Kidney epithelial cell (primary cell): ENCODE results near the gene PALLD. TPM values are rescaled to one million over a fixed set of nuclear protein-coding genes. Genes with fewer than 3 reads are reported as not detected.

Experiments
- DNase-seq: peaks from one replicate; pipeline ENCODE4 v3.0.0-alpha.2; 2010; ENCODE audit warnings: low read depth
- H3K27me3 ChIP-seq: 2 replicates; pipeline ENCODE4 v1.6.0; 2011; ENCODE audit warnings: low read length; ENCODE audit not compliant: control insufficient read depth, insufficient read depth
- H3K36me3 ChIP-seq: 2 replicates; pipeline ENCODE4 v1.5.1; 2011; ENCODE audit warnings: low read length; ENCODE audit not compliant: control insufficient read depth, insufficient read depth
- H3K4me3 ChIP-seq: 2 replicates; pipeline ENCODE4 v1.5.1; 2011; ENCODE audit warnings: low read depth, mild to moderate bottlenecking, control low read depth, low read length
- total RNA-seq: library from RNA; depleted of rRNA; stranded (reverse); fragments of >200 nt; gene quantifications from 2 replicates; pipeline ENCODE4 v1.2.3, GENCODE V29; 2015
- TF ChIP-seq, protein P1 (sequence below): IDR thresholded peaks from 2 replicates; pipeline ENCODE4 v1.5.1; 2011; ENCODE audit warnings: mild to moderate bottlenecking, moderate library complexity, low read length, control low read depth, inconsistent platforms; ENCODE audit not compliant: insufficient read depth, poor library complexity, severe bottlenecking

PALLD gene
- total RNA-seq, 1 donor from 2014 or later, result 77.4 TPM

DNA sequence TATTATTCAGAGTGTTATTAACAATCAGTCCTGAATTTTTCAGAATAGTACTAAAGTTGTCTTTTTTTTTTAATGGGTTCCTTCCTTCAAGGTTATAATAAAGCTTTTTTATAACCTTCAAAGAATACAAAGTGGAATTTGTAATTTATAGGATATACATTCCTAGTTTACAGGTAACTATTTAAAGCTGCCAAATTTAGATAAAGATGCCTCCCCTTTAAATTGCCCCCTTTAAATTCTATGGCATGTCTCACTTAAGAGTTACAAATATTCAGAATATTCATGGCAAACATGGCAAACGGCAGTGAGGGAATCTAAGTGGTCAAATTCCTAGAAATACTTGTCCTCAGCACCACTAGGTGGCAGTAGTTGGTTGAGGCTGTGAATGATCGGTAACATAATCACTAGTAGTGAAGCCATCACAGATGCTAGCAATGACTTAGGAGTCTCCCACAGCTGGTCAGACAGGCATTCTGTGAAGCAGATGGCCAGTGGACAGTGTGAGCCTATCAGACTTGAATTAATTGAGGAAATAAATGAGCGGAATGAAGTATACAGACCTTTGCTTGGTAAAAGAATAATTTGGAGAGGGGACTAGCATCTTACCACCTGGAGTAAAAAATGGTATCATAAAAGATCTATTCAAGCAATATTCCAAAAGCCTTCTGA, 426.8 kb downstream of the PALLD start:
- TF ChIP-seq, protein P1, sequence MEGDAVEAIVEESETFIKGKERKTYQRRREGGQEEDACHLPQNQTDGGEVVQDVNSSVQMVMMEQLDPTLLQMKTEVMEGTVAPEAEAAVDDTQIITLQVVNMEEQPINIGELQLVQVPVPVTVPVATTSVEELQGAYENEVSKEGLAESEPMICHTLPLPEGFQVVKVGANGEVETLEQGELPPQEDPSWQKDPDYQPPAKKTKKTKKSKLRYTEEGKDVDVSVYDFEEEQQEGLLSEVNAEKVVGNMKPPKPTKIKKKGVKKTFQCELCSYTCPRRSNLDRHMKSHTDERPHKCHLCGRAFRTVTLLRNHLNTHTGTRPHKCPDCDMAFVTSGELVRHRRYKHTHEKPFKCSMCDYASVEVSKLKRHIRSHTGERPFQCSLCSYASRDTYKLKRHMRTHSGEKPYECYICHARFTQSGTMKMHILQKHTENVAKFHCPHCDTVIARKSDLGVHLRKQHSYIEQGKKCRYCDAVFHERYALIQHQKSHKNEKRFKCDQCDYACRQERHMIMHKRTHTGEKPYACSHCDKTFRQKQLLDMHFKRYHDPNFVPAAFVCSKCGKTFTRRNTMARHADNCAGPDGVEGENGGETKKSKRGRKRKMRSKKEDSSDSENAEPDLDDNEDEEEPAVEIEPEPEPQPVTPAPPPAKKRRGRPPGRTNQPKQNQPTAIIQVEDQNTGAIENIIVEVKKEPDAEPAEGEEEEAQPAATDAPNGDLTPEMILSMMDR, result peak; percentile 70
- Histone ChIP-seq H3K27me3 (no peaks in the 10 kb centered on the region), H3K4me3 (no peak overlapping the region), H3K36me3 (peaks cover 2% of the 10 kb centered on the region)
- peak; percentile 41 for DNase-seq

DNA sequence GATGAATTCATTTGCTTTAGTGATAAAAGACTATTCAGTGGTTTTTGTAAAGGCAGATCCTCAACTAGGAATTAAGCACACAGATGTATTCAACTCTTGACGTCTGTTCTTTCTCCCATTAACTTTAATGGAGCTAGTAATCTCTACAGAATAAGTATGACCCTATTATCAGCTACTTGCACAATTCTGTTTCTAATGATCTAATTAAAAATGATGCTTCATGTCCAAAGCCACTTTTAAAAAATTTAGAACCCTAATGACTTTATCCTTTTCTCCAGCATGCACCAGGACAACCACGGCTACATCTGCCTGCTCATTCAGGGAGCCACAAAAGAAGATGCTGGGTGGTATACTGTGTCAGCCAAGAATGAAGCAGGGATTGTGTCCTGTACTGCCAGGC, 427.8 kb downstream of the PALLD start:
- peaks cover 2% of the 10 kb centered on the region for H3K36me3 ChIP-seq
- TF ChIP-seq, protein P1, result no peak
- H3K27me3 ChIP-seq, result no peaks in the 10 kb centered on the region
- DNase-seq, result no peak
- no peak overlapping the region for H3K4me3 ChIP-seq

DNA sequence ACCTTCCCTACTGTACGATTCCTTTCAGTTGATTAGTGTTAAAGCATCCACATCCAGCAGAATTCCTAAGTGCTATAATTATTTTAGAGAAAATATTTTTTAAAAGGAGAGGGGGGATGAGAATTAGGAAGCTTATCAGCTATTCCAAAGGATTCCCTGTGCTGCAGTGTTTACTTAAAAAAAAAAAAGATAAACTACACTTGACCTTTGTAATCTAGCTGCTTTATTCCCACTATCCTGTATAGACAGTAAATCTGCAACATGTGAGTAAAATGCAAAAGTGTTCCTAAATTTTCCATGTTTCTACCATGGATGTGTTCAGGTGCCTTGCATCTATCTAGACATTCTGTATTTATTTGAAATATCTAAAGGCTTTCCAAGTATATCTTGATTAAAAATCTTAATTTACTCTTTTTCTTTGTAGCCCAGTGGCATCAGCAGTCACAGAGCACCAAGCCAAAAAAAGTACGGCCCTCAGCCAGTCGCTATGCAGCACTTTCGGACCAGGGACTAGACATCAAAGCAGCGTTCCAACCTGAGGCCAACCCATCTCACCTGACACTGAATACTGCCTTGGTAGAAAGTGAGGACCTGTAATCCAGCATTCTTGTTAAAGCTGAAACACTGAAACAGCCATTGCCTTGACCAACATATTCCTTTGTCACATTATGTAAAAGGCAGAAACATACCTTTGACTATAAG, 429.1 kb downstream of the PALLD start:
- no peak for DNase-seq
- H3K36me3 ChIP-seq, result peaks cover 2% of the 10 kb centered on the region
- TF ChIP-seq, protein P1, result no peak
- no peaks in the 10 kb centered on the region for H3K27me3 ChIP-seq
- no peak overlapping the region for H3K4me3 ChIP-seq

DNA sequence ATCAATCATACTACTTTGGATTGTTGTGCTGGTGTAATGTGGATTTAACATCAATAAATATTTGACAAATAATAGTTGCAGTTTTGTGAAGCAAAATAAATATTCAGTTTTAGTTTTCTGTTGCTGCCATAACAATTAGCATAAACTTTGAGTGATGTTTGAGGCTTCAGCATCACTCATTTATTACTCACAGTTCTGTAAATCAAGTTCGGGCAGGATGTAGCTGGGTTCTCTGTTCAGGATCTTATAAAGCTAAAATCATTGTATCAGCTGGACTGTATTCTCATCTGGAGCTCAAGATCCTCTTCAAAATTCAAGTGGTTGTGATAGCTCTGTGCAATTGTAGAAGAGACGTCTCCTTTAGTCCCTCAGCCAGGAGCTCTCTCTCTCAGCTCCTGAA, 431.5 kb downstream of the PALLD start:
- TF ChIP-seq, protein P1, result no peak
- DNase-seq, result no peak
- Histone ChIP-seq H3K36me3 (peaks cover 2% of the 10 kb centered on the region), H3K4me3 (no peak overlapping the region), H3K27me3 (no peaks in the 10 kb centered on the region)

DNA sequence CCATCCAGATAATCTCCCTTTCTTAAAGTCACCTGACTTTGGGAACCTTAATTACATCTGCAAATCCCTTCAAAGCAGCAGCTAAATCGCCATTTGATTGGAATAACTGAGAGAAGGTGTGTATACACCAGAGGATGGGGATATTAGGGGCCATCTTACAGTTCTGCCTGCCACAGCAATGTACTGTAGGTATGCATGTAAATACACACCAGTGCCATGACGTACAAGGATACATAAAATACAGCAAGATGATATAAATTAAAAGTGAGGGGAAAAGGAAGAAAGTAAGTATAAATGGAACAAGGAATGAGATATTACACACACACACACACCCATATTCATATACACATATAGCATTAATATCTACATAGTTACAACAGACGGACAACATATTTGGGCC, 432.0 kb downstream of the PALLD start:
- TF ChIP-seq, protein P1, result no peak
- Histone ChIP-seq H3K27me3 (no peaks in the 10 kb centered on the region), H3K4me3 (no peak overlapping the region), H3K36me3 (peaks cover 2% of the 10 kb centered on the region)
- DNase-seq, result no peak
